H1 (cell line): ENCODE data around the gene AARSD1. TPM values are rescaled to one million over a fixed set of nuclear protein-coding genes. Genes with fewer than 3 reads are reported as not detected.

ENCODE experiments used
- CTCF ChIA-PET: fragments of 300-600 bp; sonication (Branson Sonifier 250); formaldehyde crosslinking; loops from one replicate; lab custom pipeline; 2021; ENCODE audit not compliant: partially characterized antibody; lab: Charles Lee
- POLR2A ChIA-PET: fragments of 300-600 bp; sonication (Branson Sonifier 250); formaldehyde crosslinking; loops from one replicate; lab custom pipeline; 2021; ENCODE audit warnings: inconsistent platforms; ENCODE audit not compliant: partially characterized antibody; lab: Charles Lee
- DNase-seq, 2 experiments: peaks; one replicate each; pipeline versions ENCODE4 v3.0.0 to v3.0.0-alpha.2; 2010 to 2022; ENCODE audit warnings: low spot score in 2 of 2, low read depth in 1 of 2, mixed read lengths in 1 of 2
- FAIRE-seq: peaks from 2 replicates; lab custom pipeline; 2011; peaks lifted over from hg19 to GRCh38; lab: Jason Lieb, UNC
- H2AFZ ChIP-seq: 2 replicates; pipeline ENCODE4 v1.8.1; 2012; ENCODE audit warnings: low read length, inconsistent platforms
- H2AK5ac ChIP-seq: 2 replicates; pipeline ENCODE4 v1.6.1; 2013; ENCODE audit warnings: low read depth, low read length
- H2BK120ac ChIP-seq: replicated peaks from 2 replicates; pipeline ENCODE3; 2013; ENCODE audit warnings: low read depth, low read length, inconsistent platforms
- H2BK12ac ChIP-seq: 2 replicates; pipeline ENCODE4 v1.6.1; 2013; ENCODE audit warnings: low read depth, low read length
- H2BK15ac ChIP-seq: 2 replicates; pipeline ENCODE4 v1.6.1; 2013; ENCODE audit warnings: low read length
- H2BK20ac ChIP-seq: 2 replicates; pipeline ENCODE4 v1.6.1; 2013; ENCODE audit warnings: low read length
- H2BK5ac ChIP-seq: 2 replicates; pipeline ENCODE4 v1.6.1; 2013; ENCODE audit warnings: low read depth, low read length
- H3K14ac ChIP-seq: 2 replicates; pipeline ENCODE4 v1.6.1; 2013; ENCODE audit warnings: inconsistent platforms; ENCODE audit not compliant: insufficient read length
- H3K18ac ChIP-seq: 2 replicates; pipeline ENCODE4 v1.6.1; 2013; ENCODE audit warnings: low read length; ENCODE audit errors: extremely low read depth
- H3K23ac ChIP-seq: 2 replicates; pipeline ENCODE4 v1.6.1; 2013; ENCODE audit warnings: inconsistent platforms; ENCODE audit not compliant: insufficient read length
- H3K23me2 ChIP-seq: 2 replicates; pipeline ENCODE4 v1.6.1; 2013; ENCODE audit warnings: low read depth, low read length
- H3K27ac ChIP-seq: 2 replicates; pipeline ENCODE4 v1.6.1; 2011; ENCODE audit warnings: low read depth, low read length, inconsistent platforms
- H3K27me3 ChIP-seq, 4 experiments: replicated peaks in 1 of 4; 1 replicate in 1 of 4; 2 replicates in 3 of 4; pipeline versions ENCODE4 v1.6.1 to v1.8.1; 2011 to 2013; ENCODE audit warnings: low read length in 3 of 4, mild to moderate bottlenecking in 3 of 4, inconsistent platforms in 2 of 4, mixed read lengths in 2 of 4, moderate library complexity in 1 of 4; ENCODE audit not compliant: control insufficient read depth in 3 of 4, insufficient read depth in 3 of 4; ENCODE audit errors: extremely low read depth in 1 of 4
- H3K36me3 ChIP-seq, 4 experiments: 2 replicates each; pipeline versions ENCODE4 v1.6.1 to v1.8.1; 2011 to 2013; ENCODE audit warnings: mild to moderate bottlenecking in 4 of 4, low read length in 3 of 4, moderate library complexity in 2 of 4, control low read depth in 1 of 4, inconsistent platforms in 1 of 4; ENCODE audit not compliant: insufficient read depth in 4 of 4, control insufficient read depth in 2 of 4
- H3K4ac ChIP-seq: replicated peaks from 2 replicates; pipeline ENCODE3; 2013; ENCODE audit warnings: low read length, low read depth, mixed read lengths, inconsistent platforms; ENCODE audit not compliant: insufficient read length
- H3K4me1 ChIP-seq, 4 experiments: replicated peaks in 1 of 4; 1 replicate in 1 of 4; 2 replicates in 3 of 4; pipeline versions ENCODE4 v1.6.1 to v1.8.1; 2011 to 2013; ENCODE audit warnings: low read length in 3 of 4, inconsistent platforms in 2 of 4, mixed read lengths in 1 of 4; ENCODE audit not compliant: insufficient read depth in 4 of 4, control insufficient read depth in 3 of 4
- H3K4me2 ChIP-seq, 2 experiments: 2 replicates each; pipeline versions ENCODE4 v1.6.1 to v1.8.1; 2011 to 2013; ENCODE audit warnings: low read depth in 2 of 2, low read length in 2 of 2, control low read depth in 1 of 2, inconsistent platforms in 1 of 2, mild to moderate bottlenecking in 1 of 2; ENCODE audit not compliant: insufficient read depth in 1 of 2
- H3K4me3 ChIP-seq, 4 experiments: fragments of 200-600, 300-600 bp in 1 of 4; sonication (generic), shearing (Covaris generic), sonication (Bioruptor Twin) in 1 of 4; 2 replicates each; pipeline versions ENCODE4 v1.5.1 to v1.8.1; 2011 to 2016; ENCODE audit warnings: low read length in 4 of 4, low read depth in 3 of 4, control low read depth in 2 of 4, inconsistent platforms in 2 of 4, mild to moderate bottlenecking in 2 of 4, mixed read lengths in 1 of 4, moderate library complexity in 1 of 4; ENCODE audit not compliant: insufficient read depth in 2 of 4; ENCODE audit errors: extremely low read depth in 1 of 4
- H3K56ac ChIP-seq: replicated peaks from 2 replicates; pipeline ENCODE3; 2013; ENCODE audit warnings: low read depth, mild to moderate bottlenecking, mixed read lengths, low read length, inconsistent platforms; ENCODE audit not compliant: insufficient read length
- H3K79me1 ChIP-seq: 2 replicates; pipeline ENCODE4 v1.6.1; 2013; ENCODE audit warnings: low read depth, low read length, control low read depth
- H3K79me2 ChIP-seq, 2 experiments: 2 replicates each; pipeline versions ENCODE4 v1.6.1 to v1.8.1; 2012 to 2013; ENCODE audit warnings: low read length in 2 of 2, mild to moderate bottlenecking in 2 of 2, inconsistent platforms in 1 of 2; ENCODE audit not compliant: insufficient read depth in 2 of 2, control insufficient read depth in 1 of 2
- H3K9ac ChIP-seq, 4 experiments: replicated peaks in 1 of 4; 1 replicate in 1 of 4; 2 replicates in 3 of 4; pipeline versions ENCODE4 v1.6.1 to v1.8.1; 2011 to 2013; ENCODE audit warnings: low read depth in 3 of 4, low read length in 3 of 4, control low read depth in 2 of 4, mild to moderate bottlenecking in 2 of 4, moderate library complexity in 2 of 4, inconsistent platforms in 1 of 4; ENCODE audit errors: extremely low read depth in 1 of 4
- H3K9me3 ChIP-seq, 2 experiments: 2 replicates each; pipeline versions ENCODE4 v1.6.1 to v1.8.1; 2012 to 2013; ENCODE audit warnings: mild to moderate bottlenecking in 2 of 2, moderate library complexity in 2 of 2, control low read depth in 1 of 2, inconsistent platforms in 1 of 2, low read depth in 1 of 2, low read length in 1 of 2, mixed read lengths in 1 of 2; ENCODE audit not compliant: insufficient read depth in 2 of 2
- H4K20me1 ChIP-seq, 2 experiments: replicated peaks in 1 of 2; 2 replicates each; pipeline versions ENCODE3 to v1.8.1; 2011 to 2013; ENCODE audit warnings: inconsistent platforms in 2 of 2, low read length in 2 of 2, mild to moderate bottlenecking in 1 of 2; ENCODE audit not compliant: insufficient read depth in 2 of 2, control insufficient read depth in 1 of 2
- H4K5ac ChIP-seq: 2 replicates; pipeline ENCODE4 v1.6.1; 2013; ENCODE audit warnings: low read length, low read depth, mixed read lengths, inconsistent platforms; ENCODE audit not compliant: insufficient read length
- H4K8ac ChIP-seq: 2 replicates; pipeline ENCODE4 v1.8.0; 2013; ENCODE audit warnings: mild to moderate bottlenecking, moderate library complexity, low read length, inconsistent platforms; ENCODE audit not compliant: insufficient read depth; ENCODE audit errors: extremely low read depth
- H4K91ac ChIP-seq: replicated peaks from 2 replicates; pipeline ENCODE3; 2013; ENCODE audit warnings: low read length, mixed read lengths, inconsistent platforms; ENCODE audit not compliant: insufficient read length
- ATF2 ChIP-seq: IDR thresholded peaks from 2 replicates; pipeline ENCODE4 v1.6.1; 2012; ENCODE audit warnings: low read length, inconsistent platforms
- BACH1 ChIP-seq: IDR thresholded peaks from 2 replicates; pipeline ENCODE4 v1.6.1; 2012; ENCODE audit warnings: low read length, improper control_type of control experiment
- E2F6 ChIP-seq: IDR thresholded peaks from 2 replicates; pipeline ENCODE4 v1.6.1; 2012; ENCODE audit warnings: inconsistent platforms
- HDAC6 ChIP-seq: IDR thresholded peaks from one replicate; pipeline ENCODE4 v1.7.1; 2012; ENCODE audit warnings: low read depth, mild to moderate bottlenecking, inconsistent platforms, low read length, moderate library complexity
- KDM5A ChIP-seq: fragments of 200-600 bp; IDR thresholded peaks from 2 replicates; pipeline ENCODE4 v1.7.1; 2012; ENCODE audit warnings: mild to moderate bottlenecking, low read length, inconsistent platforms, mixed read lengths
- MAFK ChIP-seq: IDR thresholded peaks from 2 replicates; pipeline ENCODE4 v1.6.1; 2012; ENCODE audit warnings: low read depth, mild to moderate bottlenecking, improper control_type of control experiment, low read length
- MAX ChIP-seq: IDR thresholded peaks from 2 replicates; pipeline ENCODE4 v1.6.1; 2012; ENCODE audit warnings: inconsistent platforms
- RXRA ChIP-seq: IDR thresholded peaks from 2 replicates; pipeline ENCODE4 v1.6.1; 2011; ENCODE audit warnings: low read depth, mild to moderate bottlenecking, low read length, moderate library complexity; ENCODE audit not compliant: insufficient read depth
- SIRT6 ChIP-seq: IDR thresholded peaks from one replicate; pipeline ENCODE4 v1.7.1; 2012; ENCODE audit warnings: low read length, inconsistent platforms
- SP1 ChIP-seq: IDR thresholded peaks from 2 replicates; pipeline ENCODE4 v1.6.1; 2011; ENCODE audit warnings: low read depth, low read length
- SP2 ChIP-seq: IDR thresholded peaks from 2 replicates; pipeline ENCODE4 v1.6.1; 2012; ENCODE audit warnings: mild to moderate bottlenecking, low read length, inconsistent platforms
- SRF ChIP-seq: IDR thresholded peaks from 2 replicates; pipeline ENCODE4 v1.6.1; 2011; ENCODE audit warnings: mild to moderate bottlenecking, low read depth, low read length, moderate library complexity
- WGBS, 2 experiments: shearing (Covaris generic) in 1 of 2; methylation state at CpG; one replicate each; pipeline versions ENCODE4 v1.1.6 to v1.1.7; 2013 to 2015; ENCODE audit warnings: low lambda C conversion rate in 2 of 2, mixed read lengths in 2 of 2, inconsistent platforms in 1 of 2, low coverage in 1 of 2, missing lambda C conversion rate in 1 of 2; ENCODE audit not compliant: insufficient replicate concordance in 2 of 2, insufficient coverage in 1 of 2, insufficient read length in 1 of 2; ENCODE audit errors: extremely low coverage in 1 of 2, missing lambda C conversion rate in 1 of 2; 5-methylcytosine and 5-hydroxymethylcytosine counted together
- polyA plus RNA-seq, 7 experiments: library from polyadenylated mRNA; depleted of rRNA in 3 of 7; stranded (reverse) in 5 of 7; unstranded in 2 of 7; fragments of >200 nt in 5 of 7; fragments of 200-250 nt in 2 of 7; gene quantifications; 1 replicate in 5 of 7; 2 replicates in 1 of 7; 4 replicates in 1 of 7; pipeline versions ENCODE4 v1.2.1 to v1.2.3, GENCODE V29; 2011 to 2013; ENCODE audit warnings: missing spikeins in 2 of 7, mixed read lengths in 2 of 7
- total RNA-seq: library from RNA; stranded (reverse); fragmentation: NEBNext Ultra II Directional; extraction: Animal tissue kit (Norgen Biotek cat#: 25700); gene quantifications from 2 replicates; pipeline ENCODE4 v1.2.1, GENCODE V29; 2021

AARSD1 gene
- total and polyA plus RNA-seq, 2 of the 8 experiments (the other 6 are each of a cell fraction or from before 2014, with no cell fraction given) = 51.5 to 58.8 TPM

GRCh38 chr17:42985225-42985624 lies 21.0 kb upstream of the AARSD1 start:
- no peak overlapping the region for H3K4ac ChIP-seq
- H3K4me2 ChIP-seq = no peak overlapping the region
- H4K5ac ChIP-seq = no peak overlapping the region
- ChIA-PET POLR2A (interaction anchor here (0.6 to 7.1 kb wide), 3 partner anchors 12 to 672 kb away, joined by 3 to 57 read pairs (median 3); partner anchors contain the start of gene RPL27), CTCF (interaction anchor here (0.6 to 3.3 kb wide), 3 partner anchors 12 to 376 kb away, joined by 3 to 14 read pairs (median 4); partner anchors contain the start of genes RPL27 and TUBG1)
- no peak overlapping the region for H2BK15ac ChIP-seq
- H3K23ac ChIP-seq = no peak overlapping the region
- no peaks in the 10 kb centered on the region for H3K27me3 ChIP-seq
- no peak overlapping the region for H4K91ac ChIP-seq
- peaks cover 0 to 3% of the 10 kb centered on the region in 2 experiments for H4K20me1 ChIP-seq
- H2AK5ac ChIP-seq = no peak overlapping the region
- H3K18ac ChIP-seq = no peak overlapping the region
- peaks cover 6 to 32% (median 21%) of the 10 kb centered on the region in 4 experiments; a peak in 6 of 8 replicates for H3K36me3 ChIP-seq
- H3K9me3 ChIP-seq = no peaks in the 10 kb centered on the region
- DNase-seq = no peak
- H3K79me2 ChIP-seq = peaks cover 0 to 17% of the 10 kb centered on the region in 2 experiments; a peak in 3 of 4 replicates
- no peak overlapping the region for H2BK5ac ChIP-seq
- no peak overlapping the region for H2AFZ ChIP-seq
- no peak overlapping the region for H2BK20ac ChIP-seq
- no peak overlapping the region for H3K27ac ChIP-seq
- H3K4me3 ChIP-seq = no peak overlapping the region
- no peak for FAIRE-seq
- H3K14ac ChIP-seq = no peak overlapping the region
- H3K9ac ChIP-seq = no peak overlapping the region
- peaks cover 7% of the 10 kb centered on the region for H3K23me2 ChIP-seq
- peaks cover 6% of the 10 kb centered on the region; the same call in 1 of the 2 replicates for H3K79me1 ChIP-seq
- peaks cover 0 to 8% (median 3%) of the 10 kb centered on the region in 4 experiments; a peak in 2 of 7 replicates for H3K4me1 ChIP-seq
- WGBS, 2 experiments = 0% methylated on average over 1 of the region's 1 CpG; no CpG with 5 or more reads in 1 of the 2 experiments
- no peak overlapping the region for H4K8ac ChIP-seq
- H2BK12ac ChIP-seq = no peak overlapping the region
- H2BK120ac ChIP-seq = no peak overlapping the region
- no peak overlapping the region for H3K56ac ChIP-seq
- TF ChIP-seq E2F6 (no peak), SP1 (no peak), SP2 (no peak), RXRA (no peak), BACH1 (no peak), MAFK (no peak), ATF2 (no peak), MAX (no peak), HDAC6 (no peak), SRF (no peak), SIRT6 (no peak), KDM5A (no peak)
